ENCODE data around the gene HERC4.

Gene HERC4

GRCh38 chr10:68074775-68075549 is at the start of gene HERC4:
Gene HERC4, minus strand, starts transcription at chr10:68075283. Its CDS starts 2,175 bp downstream, at chr10:68073108.
- DNase-seq (ENCODE audit: low read depth): peak; percentile 89

DNA sequence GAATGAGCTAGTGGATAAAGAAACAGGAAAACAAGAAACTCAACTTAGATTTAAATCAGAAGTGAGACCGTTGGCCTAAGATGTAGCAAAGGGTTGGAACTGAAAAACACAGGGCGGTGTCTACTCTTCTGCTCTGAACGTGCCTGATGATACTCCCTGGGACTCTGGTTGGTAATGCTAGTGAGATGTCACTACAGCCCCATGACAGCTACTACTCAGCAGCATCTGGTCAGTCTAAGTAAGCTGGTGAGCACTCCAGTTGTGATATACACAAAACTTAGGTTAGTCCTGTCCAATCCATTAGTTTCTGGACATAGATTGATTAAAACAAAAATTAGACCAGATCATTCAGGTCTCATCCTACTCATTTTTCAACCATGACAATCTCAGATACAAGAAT is 49.6 kb upstream of the HERC4 start:
- DNase-seq (ENCODE audit: low read depth): no peak

DNA sequence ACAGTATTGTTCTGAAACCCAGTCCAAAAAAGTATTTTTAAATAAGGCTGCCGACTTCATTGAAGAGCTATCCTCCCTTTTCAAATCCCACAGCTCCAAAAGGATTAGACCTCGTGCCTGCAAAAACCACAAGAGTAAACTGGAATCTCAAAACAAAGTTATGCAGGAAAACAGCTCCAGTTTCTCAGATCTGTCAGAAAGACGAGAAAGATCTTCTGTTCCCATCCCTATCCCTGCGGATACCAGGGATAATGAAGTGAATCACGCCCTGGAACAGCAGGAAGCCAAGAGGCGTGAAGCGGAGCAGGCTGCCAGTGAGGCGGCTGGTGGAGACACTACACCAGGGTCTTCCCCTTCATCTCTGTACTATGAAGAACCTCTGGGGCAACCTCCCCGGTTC is 46.8 kb upstream of the HERC4 start:
- no peak for DNase-seq (ENCODE audit: low read depth)

GRCh38 chr10:68121020-68121743 is 46.1 kb upstream of the HERC4 start:
- DNase-seq (ENCODE audit: low read depth): no peak

DNA sequence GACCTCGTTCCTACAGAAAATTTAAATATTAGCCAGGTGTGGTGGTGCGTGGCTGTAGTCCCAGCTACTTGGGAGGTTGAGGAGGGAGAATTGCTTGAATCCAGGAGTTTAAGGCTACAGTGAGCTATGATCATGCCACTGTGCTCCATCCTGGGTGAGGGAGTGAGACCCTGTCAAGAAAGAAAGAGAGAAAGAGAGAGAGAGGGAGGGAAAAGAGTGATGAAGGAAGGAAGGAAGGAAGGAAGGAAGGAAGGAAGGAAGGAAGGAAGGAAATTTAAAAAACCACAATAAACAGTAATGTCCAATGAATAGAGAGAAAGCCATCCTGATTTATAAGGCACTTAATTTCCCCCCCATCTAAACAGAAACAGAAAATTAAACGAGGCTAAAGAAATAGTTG is 43.6 kb upstream of the HERC4 start:
- no peak for DNase-seq (ENCODE audit: low read depth)

GRCh38 chr10:68112837-68113236 is 37.8 kb upstream of the HERC4 start:
- no peak for DNase-seq (ENCODE audit: low read depth)

DNA sequence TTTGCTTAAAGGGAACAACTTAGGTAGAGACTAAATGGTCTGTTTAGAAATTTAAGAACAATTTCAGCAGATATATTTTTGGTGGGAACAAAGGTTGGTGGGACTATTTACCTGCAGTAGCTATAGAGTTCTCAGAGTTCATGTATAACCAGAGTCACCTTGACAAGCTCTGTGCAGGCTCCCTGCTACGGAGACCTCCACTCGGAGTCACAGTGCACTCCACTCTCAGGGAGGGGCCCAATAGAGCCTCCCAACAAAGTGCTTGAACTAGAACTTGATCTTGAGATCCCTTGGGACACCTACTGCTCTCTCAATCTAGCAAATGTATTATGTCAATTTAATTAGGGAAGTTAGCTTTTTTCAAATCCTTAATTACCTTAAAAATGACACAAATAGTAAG is 36.5 kb upstream of the HERC4 start:
- no peak for DNase-seq (ENCODE audit: low read depth)

GRCh38 chr10:68110027-68110426 is 34.9 kb upstream of the HERC4 start:
- DNase-seq (ENCODE audit: low read depth): no peak

DNA sequence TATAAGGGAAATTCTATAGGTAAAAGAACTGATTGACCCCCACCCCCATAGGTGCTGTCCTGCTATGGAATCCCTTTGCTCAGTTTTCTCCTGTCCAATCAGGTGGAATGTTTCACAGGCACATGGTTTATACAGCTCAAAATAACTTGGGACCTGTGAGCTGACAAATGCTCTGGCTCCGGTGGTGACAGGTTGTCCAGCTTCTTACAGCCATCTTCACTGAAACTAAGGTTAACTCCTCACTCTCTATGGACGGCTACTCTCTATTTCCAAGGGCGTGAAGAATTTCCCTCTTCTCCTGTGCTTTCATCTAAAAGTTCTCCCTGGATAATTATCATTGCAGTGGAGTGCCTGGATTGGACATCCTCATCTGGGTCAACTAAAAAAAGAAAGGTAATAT is 34.2 kb upstream of the HERC4 start, which contains the start of gene MYPN:
Gene MYPN, plus strand, starts transcription at position 158 of the 400 bp plus-strand sequence. CDS start 11,951 bp downstream, outside the sequence.
- DNase-seq (ENCODE audit: low read depth): no peak

GRCh38 chr10:68108653-68109052 is 33.6 kb upstream of the HERC4 start:
- no peak for DNase-seq (ENCODE audit: low read depth)

DNA sequence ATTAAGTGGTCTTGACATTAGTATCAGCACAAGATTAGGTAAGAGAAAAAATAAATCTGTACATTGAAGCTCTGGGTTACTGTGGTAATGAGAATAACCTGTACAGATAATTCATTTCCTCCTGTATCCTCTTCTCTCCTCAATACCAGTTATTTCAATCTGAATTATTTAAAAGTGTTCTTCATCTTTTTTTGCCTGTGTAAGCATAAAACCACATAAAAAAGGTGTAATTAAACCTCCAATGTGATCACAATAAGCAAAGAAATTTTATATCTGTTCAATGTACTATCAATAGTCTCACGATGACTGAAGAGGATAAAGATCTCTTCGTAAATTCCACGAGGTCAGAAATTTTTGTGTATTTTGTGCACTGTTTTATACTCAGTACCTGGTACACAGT is 33.0 kb upstream of the HERC4 start:
- DNase-seq (ENCODE audit: low read depth): no peak

DNA sequence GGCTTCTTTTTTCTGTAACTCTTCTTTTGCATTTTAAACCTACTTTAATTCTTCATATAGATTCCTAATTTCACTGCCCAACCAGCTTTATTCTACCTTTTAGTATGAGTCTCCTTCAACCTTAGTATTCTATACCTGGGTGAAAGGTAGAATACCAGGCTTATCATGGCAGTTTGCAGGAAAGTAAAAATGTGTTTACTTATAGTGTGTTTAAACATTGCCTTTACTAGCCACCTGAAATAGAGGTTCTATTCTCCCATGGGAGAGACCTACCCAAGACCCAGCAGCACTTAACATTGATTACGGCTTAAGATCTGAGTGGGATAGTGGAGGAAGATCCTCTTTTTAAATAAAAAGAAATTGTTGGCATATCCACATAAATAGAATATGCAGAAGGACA is 32.6 kb upstream of the HERC4 start:
- DNase-seq (ENCODE audit: low read depth): no peak

GRCh38 chr10:68106656-68107055 is 31.6 kb upstream of the HERC4 start:
- DNase-seq (ENCODE audit: low read depth): peak; percentile 80

- peak; percentile 56 for DNase-seq (ENCODE audit: low read depth)
Observed at GRCh38 chr10:68105820-68106219, 30.7 kb upstream of the HERC4 start.

DNA sequence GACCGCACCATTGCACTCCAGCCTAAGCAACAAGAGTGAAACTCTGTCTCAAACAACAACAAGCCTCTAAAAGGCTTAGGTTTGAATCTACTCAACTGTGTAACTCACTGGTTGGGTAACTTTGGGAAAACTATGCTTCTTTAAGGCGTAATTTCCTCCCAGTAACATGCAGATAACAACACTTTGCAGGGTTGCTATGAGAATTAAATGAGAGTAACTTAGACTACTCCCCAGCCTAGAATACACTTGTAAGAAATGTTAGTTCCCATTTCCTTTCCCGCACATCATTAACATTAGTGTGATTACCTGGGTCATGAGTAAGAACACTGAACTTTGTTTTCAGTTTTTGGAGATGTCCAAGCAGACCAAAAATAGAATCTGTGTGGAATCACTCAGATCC is 28.8 kb upstream of the HERC4 start:
- no peak for DNase-seq (ENCODE audit: low read depth)

- DNase-seq (ENCODE audit: low read depth): no peak
Observed at GRCh38 chr10:68103261-68103878, 28.3 kb upstream of the HERC4 start.

- no peak for DNase-seq (ENCODE audit: low read depth)
Observed at GRCh38 chr10:68101066-68101465, 26.0 kb upstream of the HERC4 start.

DNA sequence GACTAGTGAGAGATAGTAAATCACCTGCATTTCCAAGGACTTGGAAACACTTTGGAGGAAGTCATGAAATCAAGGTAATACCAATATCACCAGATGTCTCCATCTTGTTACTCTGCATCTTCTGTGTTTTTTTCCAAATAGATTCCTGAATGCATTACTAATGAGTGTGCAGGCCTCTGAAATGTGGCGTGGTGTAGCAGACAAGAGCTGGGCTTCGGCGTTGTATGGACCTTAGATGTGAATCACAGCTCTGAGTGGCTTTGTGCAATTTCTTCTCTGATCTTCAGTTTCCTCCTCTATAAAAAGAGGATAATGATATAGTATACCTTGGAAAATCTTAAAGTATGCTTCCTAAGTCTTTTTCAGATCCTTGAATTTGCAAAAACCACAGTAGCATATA is 24.7 kb upstream of the HERC4 start:
- DNase-seq (ENCODE audit: low read depth): peak; percentile 56

- DNase-seq (ENCODE audit: low read depth): peak; percentile 92
Observed at GRCh38 chr10:68096913-68097516, 21.9 kb upstream of the HERC4 start.

DNA sequence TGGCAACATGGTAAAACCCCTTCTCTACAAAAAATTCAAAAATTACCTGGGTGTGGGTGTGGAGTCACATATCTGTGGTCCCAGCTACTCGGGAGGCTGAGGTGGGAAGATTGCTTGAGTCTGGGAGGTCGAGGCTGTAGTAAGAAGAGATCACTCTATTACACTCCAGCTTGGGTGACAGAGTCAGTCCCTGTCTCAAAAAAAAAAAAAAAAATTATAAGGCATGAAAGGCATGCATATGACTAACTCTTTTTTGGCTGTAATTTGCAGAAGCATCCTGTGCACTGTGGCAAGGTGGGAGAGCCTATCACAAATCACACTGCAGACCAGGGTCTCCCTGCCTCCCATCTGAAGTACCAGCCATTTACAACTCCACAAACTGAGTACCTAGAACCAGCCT is 20.1 kb upstream of the HERC4 start:
- DNase-seq (ENCODE audit: low read depth): peak; percentile 48

GRCh38 chr10:68092512-68092911 is 17.4 kb upstream of the HERC4 start:
- no peak for DNase-seq (ENCODE audit: low read depth)

DNA sequence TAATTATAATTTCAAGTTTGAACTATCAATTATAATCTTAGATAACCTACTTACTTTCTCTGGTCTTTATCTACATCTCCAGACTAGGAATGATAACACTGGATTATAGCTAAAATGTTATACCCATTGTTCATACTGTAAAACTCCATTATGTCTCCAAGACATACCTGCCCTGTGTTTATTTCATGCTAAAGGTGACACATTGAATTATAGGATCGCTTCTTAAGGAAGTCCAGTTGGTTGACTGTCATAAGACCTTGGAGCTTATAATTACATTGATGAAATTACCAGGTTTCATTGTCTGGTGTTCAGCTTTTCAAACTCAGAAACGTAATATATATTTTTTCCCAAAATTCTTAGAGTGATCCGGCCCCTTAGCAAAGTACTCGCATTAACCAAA is 15.5 kb upstream of the HERC4 start:
- DNase-seq (ENCODE audit: low read depth): no peak

DNA sequence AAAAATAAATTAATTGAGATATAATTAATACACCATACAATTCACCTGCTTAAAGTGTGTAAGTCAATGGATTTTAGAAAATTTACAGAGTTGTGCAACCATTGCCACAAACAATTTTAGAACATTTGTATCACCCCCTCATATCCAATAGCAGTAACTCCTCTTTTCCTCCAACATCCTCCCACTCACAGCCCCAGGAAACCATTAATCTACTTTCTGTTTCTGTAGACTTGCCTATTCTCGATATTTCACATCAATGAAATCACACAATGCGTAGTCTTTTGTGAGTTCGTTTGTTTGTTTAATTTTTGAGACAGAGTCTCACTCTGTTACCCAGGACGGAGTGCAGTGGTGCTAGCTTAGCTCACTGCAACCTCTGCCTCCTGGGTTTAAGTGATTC is 13.7 kb upstream of the HERC4 start:
- no peak for DNase-seq (ENCODE audit: low read depth)
